ENCODE measurements around the gene STIP1. TPM values are rescaled to one million over a fixed set of nuclear protein-coding genes. Genes with fewer than 3 reads are reported as not detected.

STIP1 gene
- total and polyA plus RNA-seq, 7 donors, result 124 to 207 (median 171) TPM

DNA sequence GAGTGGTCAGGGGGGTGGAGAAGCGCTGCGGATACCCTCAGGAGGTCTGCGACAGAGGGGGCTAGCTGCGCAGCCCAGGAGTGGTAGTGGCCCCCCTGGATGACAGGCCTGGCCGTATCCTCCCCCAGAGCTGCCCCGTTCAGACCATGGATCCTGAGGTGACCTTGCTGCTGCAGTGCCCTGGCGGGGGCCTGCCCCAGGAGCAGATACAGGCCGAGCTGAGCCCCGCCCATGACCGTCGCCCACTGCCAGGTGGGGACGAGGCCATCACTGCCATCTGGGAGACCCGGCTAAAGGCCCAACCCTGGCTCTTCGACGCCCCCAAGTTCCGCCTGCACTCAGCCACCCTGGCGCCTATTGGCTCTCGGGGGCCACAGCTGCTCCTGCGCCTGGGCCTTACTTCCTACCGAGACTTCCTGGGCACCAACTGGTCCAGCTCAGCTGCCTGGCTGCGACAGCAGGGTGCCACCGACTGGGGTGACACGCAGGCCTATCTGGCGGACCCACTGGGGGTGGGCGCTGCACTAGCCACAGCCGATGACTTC is 40.6 kb downstream of the STIP1 start:
- H3K9me3 ChIP-seq, result no peaks in the 10 kb centered on the region
- peak; percentile 69 to 76 for DNase-seq
- peaks cover 0 to 16% of the 10 kb centered on the region in 2 donors for H3K36me3 ChIP-seq (ENCODE audit: insufficient read depth in 1 of 2, low read depth in 1 of 2)
- peak overlapping the region; percentile 91 for H3K27ac ChIP-seq
- H3K27me3 ChIP-seq (ENCODE audit: insufficient read depth in 3 of 3, low read length in 2 of 3), result no peaks in the 10 kb centered on the region
- H3K4me3 ChIP-seq, result peak overlapping the region; percentile 74
- WGBS, 3 donors, result 6 to 13% (median 9%) methylated on average over 22 to 26 of the region's 26 CpGs
- TF ChIP-seq, protein P1, sequence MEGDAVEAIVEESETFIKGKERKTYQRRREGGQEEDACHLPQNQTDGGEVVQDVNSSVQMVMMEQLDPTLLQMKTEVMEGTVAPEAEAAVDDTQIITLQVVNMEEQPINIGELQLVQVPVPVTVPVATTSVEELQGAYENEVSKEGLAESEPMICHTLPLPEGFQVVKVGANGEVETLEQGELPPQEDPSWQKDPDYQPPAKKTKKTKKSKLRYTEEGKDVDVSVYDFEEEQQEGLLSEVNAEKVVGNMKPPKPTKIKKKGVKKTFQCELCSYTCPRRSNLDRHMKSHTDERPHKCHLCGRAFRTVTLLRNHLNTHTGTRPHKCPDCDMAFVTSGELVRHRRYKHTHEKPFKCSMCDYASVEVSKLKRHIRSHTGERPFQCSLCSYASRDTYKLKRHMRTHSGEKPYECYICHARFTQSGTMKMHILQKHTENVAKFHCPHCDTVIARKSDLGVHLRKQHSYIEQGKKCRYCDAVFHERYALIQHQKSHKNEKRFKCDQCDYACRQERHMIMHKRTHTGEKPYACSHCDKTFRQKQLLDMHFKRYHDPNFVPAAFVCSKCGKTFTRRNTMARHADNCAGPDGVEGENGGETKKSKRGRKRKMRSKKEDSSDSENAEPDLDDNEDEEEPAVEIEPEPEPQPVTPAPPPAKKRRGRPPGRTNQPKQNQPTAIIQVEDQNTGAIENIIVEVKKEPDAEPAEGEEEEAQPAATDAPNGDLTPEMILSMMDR (IDR thresholded peaks at IDR 0.05), result no peak
- intact Hi-C loops (cut with DNase I), result loop anchor here in 1 of 2 donors (5.0 kb wide), 1 partner anchor 39 kb away; the partner anchor contains the start of gene STIP1
- H3K4me1 ChIP-seq, result peaks cover 57% of the 10 kb centered on the region
- ATAC-seq, result peak; percentile 43 to 59 (median 56)

DNA sequence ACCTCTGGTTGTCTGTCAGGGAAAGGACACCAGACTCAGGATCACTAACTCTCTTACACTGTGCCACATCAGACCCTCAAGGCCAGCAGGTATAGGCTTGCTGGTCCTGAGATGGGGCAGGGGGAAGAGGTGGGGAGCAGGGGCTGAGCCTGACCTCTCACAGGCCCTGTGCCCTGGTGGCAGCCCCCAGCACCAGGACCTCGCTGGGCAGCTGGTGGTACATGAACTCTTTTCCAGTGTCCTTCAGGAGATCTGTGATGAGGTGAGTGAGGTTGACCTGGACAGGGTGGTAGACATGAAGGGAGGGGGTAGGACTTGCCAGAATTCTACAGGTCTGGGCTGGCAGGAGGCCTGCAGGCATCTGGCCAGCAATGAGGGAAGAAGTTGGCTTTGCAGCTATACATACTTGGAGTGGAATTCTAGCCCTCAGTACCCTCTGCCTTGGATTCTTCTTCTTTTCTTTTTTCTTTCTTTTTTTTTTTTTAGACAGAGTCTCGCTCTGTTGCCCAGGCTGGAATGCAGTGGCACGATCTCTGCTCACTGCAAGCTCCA is 41.5 kb downstream of the STIP1 start:
- Histone ChIP-seq H3K27ac (peak overlapping the region; percentile 91), H3K4me1 (peaks cover 52% of the 10 kb centered on the region), H3K4me3 (peak overlapping the region; percentile 74), H3K36me3 (ENCODE audit: insufficient read depth in 1 of 2, low read depth in 1 of 2) (peaks cover 0 to 15% of the 10 kb centered on the region in 2 donors), H3K27me3 (ENCODE audit: insufficient read depth in 3 of 3, low read length in 2 of 3) (no peaks in the 10 kb centered on the region), H3K9me3 (no peaks in the 10 kb centered on the region)
- intact Hi-C loops (cut with DNase I), result loop anchor here in 1 of 2 donors (5.0 kb wide), 1 partner anchor 40 kb away; the partner anchor contains the start of gene STIP1
- TF ChIP-seq, protein P1 (IDR thresholded peaks at IDR 0.05), result no peak
- 55 to 83% (median 72%) methylated on average over 2 to 3 of the region's 3 CpGs for WGBS, 3 donors
- ATAC-seq (no peak), DNase-seq (no peak)

DNA sequence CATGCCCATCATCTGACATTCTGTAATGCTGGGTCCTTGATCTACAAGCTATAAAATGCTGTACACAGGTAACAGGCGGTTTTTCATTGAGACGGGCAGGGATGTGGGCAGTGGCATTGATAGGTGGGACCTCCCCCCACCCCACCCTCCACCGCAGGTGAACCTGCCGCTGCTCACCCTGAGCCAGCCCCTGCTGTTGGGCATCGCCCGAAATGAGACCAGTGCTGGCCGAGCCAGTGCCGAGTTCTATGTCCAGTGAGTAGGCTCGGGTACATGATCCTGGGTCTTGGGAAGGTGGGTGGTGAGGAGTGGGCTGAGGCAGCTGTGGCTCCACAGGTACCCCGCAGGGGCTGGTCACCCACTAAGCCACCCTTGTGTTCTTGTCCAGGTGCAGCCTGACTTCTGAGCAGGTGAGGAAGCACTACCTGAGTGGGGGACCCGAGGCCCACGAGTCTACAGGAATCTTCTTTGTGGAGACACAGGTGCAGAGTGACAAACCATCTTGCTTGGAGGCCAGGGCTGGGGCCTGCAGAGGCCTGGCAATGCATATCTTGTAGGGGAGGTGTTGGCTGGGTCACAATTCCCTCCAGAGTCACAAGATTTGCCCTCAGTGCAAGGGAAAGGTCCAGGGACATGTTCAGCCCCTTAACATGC is 43.2 kb downstream of the STIP1 start:
- WGBS, 3 donors, result 84 to 86% (median 84%) methylated on average over 12 of the region's 12 CpGs
- TF ChIP-seq, protein P1 (IDR thresholded peaks at IDR 0.05), result no peak
- DNase-seq, result no peak
- no peaks in the 10 kb centered on the region for H3K9me3 ChIP-seq
- intact Hi-C loops (cut with DNase I), result loop anchor here in 1 of 2 donors (5.0 kb wide), 1 partner anchor 42 kb away; the partner anchor contains the start of gene STIP1
- no peak for ATAC-seq
- no peaks in the 10 kb centered on the region for H3K27me3 ChIP-seq (ENCODE audit: insufficient read depth in 3 of 3, low read length in 2 of 3)
- peaks cover 51% of the 10 kb centered on the region for H3K4me1 ChIP-seq
- H3K4me3 ChIP-seq, result peak overlapping the region; percentile 85
- peaks cover 0 to 6% of the 10 kb centered on the region in 2 donors for H3K36me3 ChIP-seq (ENCODE audit: insufficient read depth in 1 of 2, low read depth in 1 of 2)
- H3K27ac ChIP-seq, result peak overlapping the region; percentile 95

DNA sequence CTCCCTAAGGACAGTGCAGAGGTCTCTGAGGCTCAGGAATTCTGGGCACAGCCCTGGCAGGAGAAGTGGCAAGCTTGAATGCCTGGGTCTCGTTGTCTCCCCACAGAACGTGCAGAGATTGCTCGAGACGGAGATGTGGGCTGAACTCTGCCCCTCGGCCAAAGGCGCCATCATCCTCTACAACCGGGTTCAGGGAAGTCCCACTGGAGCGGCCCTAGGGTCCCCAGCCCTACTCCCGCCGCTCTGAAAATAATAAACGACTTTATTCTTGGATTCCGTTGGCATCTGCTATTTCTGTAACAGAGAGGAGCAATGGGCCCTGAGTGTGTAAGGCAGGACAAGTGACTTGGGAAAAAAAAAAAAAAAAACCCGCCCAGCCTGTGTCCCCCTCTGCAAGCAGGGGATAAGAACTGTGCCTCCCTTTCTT is 43.8 kb downstream of the STIP1 start:
- DNase-seq, result no peak
- ATAC-seq, result no peak
- H3K4me3 ChIP-seq, result peak overlapping the region; percentile 85
- peaks cover 0 to under 1% of the 10 kb centered on the region in 2 donors for H3K36me3 ChIP-seq (ENCODE audit: insufficient read depth in 1 of 2, low read depth in 1 of 2)
- no peaks in the 10 kb centered on the region for H3K27me3 ChIP-seq (ENCODE audit: insufficient read depth in 3 of 3, low read length in 2 of 3)
- WGBS, 3 donors, result 25 to 33% (median 26%) methylated on average over 13 of the region's 13 CpGs
- H3K9me3 ChIP-seq, result no peaks in the 10 kb centered on the region
- intact Hi-C loops (cut with DNase I), result loop anchor here in 1 of 2 donors (5.0 kb wide), 1 partner anchor 42 kb away; the partner anchor contains the start of gene STIP1
- TF ChIP-seq, protein P1 (IDR thresholded peaks at IDR 0.05), result no peak
- peak overlapping the region; percentile 95 for H3K27ac ChIP-seq
- H3K4me1 ChIP-seq, result peaks cover 46% of the 10 kb centered on the region

Measured in psoas muscle (tissue), 8 donors.